GM19025 (cell line): Measurements from ENCODE around the gene KLK8.

ENCODE experiments used
- ATAC-seq: cut with Tn5 transposase; IDR thresholded peaks from one replicate; pipeline ENCODE4 v1.9.1; 2021; ENCODE audit warnings: mild to moderate bottlenecking, low read depth, moderate library complexity; ENCODE audit not compliant: unreplicated experiment

KLK8 gene

DNA sequence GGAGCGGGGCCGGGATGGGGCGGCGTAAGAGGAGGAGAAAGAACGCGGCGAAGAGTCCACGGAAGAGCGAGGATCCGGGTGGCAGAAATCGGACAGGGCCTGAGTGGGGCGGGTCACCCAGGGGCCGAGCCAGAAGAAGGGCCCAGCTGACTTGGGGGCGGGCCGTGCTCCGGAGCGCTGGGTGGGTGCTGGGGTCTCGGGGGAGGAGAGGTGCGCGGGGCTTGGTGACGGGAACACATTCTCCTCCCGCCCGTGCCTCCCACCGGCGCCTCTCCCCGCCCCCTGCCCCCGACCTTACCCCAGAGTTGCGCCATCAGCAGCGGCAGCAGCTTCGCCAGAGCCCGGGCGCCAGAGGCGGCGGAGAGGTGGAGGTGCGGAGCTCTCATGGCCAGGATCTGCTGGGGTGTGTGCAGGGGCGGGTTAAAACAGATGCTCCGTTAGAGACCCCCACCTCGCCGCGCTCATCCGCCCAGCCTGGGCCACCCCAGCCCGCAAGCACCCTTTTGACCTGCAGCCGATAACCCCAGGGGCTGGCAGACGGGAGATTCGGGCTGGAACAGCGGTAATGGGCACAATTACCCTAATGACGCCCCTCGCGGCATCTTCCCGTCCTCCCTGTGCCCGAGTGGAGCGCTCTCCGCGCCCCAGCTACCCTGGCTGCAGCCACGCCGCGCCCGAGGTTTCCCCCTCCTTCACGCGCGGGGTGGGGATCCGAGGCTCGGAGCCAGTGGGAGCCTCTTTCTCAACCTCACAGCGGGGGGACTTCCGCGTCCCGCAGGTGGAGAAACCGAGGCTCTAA, 17.5 kb upstream of the KLK8 start:
- no peak for ATAC-seq

DNA sequence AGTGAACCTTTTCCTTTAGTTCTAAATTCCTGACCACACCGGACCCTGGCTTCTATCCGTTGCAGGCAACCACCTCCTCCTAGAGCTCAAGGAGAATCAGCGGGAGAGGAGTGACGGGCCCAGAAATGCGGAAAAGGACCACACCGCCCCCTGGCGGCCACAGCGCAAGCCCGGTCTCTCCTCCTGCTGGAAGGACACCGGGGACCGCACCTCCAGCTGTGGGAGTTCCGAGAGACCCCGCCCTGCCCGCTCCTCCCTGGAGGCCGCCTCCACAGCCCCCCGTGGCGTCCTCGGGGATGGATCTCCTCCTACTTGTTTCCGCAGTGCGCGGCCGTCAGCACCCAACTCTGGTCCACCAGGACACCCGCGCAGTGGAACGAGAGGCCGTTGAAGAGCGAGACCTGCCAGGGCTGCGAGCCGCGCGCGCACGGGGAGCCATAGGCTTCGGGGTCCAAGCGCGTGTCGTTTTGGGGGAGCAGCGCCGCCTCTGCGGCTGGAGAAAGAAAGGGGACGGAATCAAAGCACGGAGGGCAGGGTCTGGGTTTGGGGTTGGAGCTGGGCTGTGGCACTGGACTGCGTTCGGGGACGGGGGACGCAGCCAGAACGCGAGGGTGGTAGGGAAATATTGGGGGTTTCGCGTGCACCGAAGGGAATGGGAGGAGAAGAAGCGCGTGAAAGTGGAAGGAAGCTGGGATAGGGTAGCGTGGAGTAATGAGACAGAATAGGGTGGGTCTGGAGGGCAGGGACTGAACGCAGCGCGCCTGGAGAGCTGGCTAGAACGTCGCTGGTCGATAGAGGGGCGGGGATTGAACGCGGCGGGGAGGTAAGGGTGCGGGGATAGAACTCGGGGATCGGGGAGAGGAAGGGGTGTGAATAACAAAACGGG, 15.6 kb upstream of the KLK8 start:
- no peak for ATAC-seq

GRCh38 chr19:51015691-51016267, 14.4 kb upstream of the KLK8 start:
- no peak for ATAC-seq

GRCh38 chr19:51014242-51014641, 12.8 kb upstream of the KLK8 start:
- no peak for ATAC-seq

- no peak for ATAC-seq
Observed at GRCh38 chr19:51012661-51013190, 11.3 kb upstream of the KLK8 start.

DNA sequence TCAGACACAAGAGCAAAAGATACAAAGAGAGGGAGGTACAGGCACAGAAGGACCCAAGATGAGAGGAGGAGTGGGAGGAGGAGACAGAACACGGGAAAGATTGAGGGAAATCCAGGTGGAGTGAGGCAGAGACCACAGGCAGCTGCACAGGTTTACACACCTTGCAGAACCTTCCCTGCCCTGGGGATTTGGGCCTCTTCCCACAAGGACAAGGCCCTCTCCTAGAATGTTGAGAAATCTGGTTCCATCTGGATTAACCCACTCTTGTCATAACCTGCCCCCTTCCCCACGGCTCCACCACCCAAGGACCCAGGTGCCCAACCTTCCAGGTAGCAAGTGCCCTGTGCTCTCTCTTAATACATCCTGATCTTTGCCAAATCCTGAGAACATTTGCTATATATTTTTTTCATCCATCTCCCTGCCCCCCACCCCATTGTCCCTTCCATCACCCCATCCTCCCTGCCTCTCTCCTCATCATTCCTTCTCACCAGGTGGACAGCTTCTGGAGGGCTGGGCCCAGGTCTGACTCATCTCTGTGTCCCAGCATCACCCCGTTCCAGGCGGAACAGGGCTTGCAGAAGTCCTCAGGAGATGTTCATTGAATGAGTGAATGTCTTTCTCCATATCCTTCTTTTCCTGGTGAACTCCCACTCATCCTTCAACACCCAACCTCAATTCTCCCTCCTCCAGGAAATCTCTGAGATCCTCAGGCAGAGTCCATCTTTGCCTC, 8.8 kb upstream of the KLK8 start:
- no peak for ATAC-seq

GRCh38 chr19:51009061-51009891, 7.9 kb upstream of the KLK8 start:
- no peak for ATAC-seq

- no peak for ATAC-seq
Observed at GRCh38 chr19:51007488-51007887, 6.1 kb upstream of the KLK8 start.

DNA sequence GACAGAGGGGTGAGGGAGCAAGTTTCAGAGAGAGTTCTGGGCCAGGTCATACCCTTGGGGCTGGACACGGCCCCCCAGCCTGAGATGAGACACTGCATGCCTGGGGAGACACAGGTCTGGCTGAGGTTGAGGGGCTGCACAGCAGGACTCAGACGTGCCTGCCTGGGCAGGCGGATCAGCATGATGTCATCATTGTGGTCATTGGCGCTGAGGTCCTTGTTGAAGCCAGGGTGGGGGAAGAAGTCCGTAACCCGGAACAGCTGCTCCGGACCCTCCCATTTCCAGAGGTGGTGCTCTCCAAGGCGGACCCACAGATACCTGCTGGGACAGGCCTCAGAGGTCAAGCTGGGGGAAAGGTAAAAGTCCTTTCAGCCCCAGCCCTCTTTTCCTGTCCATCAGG, 5.0 kb upstream of the KLK8 start:
- no peak for ATAC-seq

DNA sequence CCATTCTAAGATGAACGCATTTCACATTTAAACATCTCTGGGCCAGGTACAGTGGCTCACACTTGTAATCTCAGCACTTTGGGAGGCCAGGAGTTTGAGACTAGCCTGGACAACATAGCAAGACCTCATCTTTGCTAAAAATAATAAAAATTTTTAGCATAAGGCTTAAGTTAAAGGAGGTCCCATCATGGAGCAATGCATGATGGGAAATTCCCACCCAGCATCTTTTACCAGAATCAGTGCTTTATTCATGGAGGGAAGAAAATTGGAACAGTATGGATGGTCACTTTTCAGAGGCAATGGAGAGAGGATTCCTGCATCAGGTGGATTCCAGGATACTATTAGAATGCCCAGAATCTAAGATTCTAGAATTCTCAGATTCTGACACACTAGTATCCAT, 3.8 kb upstream of the KLK8 start:
- ATAC-seq = no peak

- no peak for ATAC-seq
Observed at GRCh38 chr19:51003316-51003715, 1.9 kb upstream of the KLK8 start.

DNA sequence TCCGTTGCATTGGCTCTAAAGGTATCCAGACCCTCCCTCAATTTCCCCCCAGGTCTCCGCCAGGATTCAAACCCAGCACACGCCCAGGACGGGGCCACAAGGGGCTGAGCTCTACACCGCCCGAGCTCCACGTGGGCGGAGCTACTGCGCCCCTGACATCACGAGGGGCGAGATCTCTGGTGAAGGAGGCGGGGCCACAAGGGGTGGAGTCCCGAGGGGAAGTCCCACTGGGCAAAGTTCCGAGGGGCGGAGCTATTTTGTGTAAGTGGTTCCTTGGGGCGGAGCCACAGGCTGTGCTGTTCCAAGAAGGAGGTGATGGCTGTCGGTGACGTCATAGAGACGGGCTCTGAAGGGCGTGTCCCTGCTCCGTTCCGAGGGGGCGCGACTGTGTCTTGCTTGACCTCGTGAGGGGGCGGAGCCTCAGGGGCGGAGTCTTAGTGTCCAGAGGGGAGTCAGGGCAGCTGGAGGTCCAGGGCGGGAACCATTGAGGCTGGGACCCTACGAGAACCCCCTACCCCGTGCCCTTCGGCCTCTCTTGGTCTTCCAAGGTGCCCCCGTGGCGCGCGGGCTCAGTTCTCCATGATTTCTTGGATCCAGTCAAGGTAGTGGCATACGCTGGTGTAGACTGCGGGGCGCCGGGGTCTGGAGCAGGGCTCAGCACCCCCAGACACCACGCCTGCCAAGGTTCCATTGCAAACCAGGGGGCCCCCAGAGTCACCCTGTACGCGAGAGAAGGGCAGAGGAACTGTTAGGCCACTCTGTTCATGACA, 1.3 kb upstream of the KLK8 start:
- no peak for ATAC-seq

DNA sequence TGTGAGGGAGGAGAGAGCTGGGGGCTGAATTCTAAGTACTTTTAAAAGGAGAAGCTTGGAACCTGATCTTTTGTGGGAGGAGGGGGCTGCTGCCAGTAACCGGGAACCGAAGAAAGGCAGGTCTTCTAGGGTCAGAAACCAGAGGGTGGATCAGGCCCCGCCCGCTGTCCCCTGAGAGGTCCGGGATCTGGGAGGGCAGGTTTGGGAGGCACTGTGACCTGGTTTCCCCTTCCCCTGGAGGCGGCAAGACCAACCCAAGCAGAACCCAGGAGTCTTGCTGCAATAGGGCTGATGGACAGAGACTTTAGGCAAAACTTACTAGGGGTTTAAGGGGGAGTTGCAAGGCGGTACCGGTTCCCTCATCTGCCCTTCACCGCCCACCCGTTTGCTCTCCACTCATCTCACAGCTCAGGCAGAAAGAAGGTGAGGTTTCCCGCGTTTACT, 707 bp upstream of the KLK8 start:
- no peak for ATAC-seq

DNA sequence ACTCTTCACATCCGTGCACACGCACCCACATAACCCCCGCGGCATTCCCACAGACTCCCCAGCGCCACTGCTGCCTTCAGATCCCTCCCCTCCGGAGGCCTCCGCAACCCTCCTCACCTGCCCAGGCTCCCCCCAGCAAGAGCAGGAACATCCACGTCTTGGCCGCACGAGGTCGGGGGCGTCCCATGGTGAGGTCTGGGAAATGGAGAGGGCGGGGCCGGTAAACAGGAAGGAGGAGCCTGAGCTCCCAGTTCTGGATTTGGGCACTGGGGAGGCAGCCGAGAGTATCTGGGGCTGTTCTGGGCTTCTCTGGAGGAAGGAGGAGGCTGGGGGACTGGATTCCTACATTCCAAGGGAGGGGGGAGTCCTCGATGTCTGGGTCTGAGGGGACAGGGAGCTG, 423 bp downstream of the KLK8 start:
- ATAC-seq = no peak

GRCh38 chr19:51000426-51000825, 978 bp downstream of the KLK8 start:
- no peak for ATAC-seq

DNA sequence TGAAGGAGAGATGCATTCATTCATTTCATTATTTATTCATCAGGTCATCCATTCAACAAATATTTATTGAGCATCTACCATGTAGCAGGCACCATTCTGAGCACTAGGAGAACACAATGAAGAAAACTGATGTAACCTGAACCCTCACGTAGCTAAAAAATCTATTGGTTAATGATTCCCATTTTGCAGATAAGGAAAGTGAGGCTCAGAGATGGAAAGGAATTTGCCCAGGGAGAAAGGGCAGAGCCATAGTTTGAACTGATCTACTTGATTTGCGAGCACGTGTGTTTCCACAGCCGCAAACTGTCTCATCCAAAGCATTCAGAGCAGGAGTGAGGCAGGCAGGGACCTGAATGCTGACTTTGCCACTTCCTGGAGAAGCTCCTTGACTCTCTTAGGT, 2.7 kb downstream of the KLK8 start:
- no peak for ATAC-seq

DNA sequence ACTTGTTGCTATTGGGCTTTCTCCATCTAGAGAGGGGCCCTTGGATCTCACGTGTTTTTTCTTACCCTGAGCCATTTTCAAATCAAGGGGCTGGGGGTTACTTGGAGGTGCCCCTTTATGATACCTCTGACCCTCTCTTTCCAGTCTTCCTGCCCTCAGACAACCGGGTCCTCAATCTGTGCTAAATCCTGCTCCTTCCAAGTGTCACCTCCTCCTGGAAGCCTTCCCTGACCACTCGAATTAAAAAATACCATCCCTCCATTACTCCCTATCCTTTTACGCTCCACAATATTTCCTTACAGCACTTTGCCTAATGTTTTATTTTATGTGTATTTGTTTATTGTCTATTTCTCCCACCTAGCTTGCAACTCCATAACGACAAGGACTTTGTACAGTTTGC, 3.3 kb downstream of the KLK8 start:
- ATAC-seq = no peak

GRCh38 chr19:50994129-50994528, 7.3 kb downstream of the KLK8 start:
- ATAC-seq = no peak

- ATAC-seq = no peak
Observed at GRCh38 chr19:50992666-50993035, 8.8 kb downstream of the KLK8 start.
